WTC11 (cell line): ENCODE data around the gene TPTE2. TPM values are rescaled to one million over a fixed set of nuclear protein-coding genes. Genes with fewer than 3 reads are reported as not detected.

ENCODE experiments used
- ATAC-seq: fragments of 200-7000 bp; cut with Tn5 transposase; 2 replicates; pipeline ENCODE4 v1.10.0; 2021; ENCODE audit warnings: mild to moderate bottlenecking, moderate library complexity
- CTCF ChIA-PET: fragments of 300-600 bp; sonication (Branson Sonifier 250); formaldehyde crosslinking; loops from one replicate; lab custom pipeline; 2021; ENCODE audit warnings: antibody characterized with exemption; lab: Charles Lee
- POLR2A ChIA-PET: fragments of 350-600 bp; sonication (Branson Sonifier 250); formaldehyde crosslinking; loops from one replicate; lab custom pipeline; 2021; ENCODE audit warnings: antibody characterized with exemption; lab: Charles Lee
- DNase-seq: peaks from one replicate; pipeline ENCODE4 v3.0.0; 2021; ENCODE audit warnings: low spot score
- H3K27ac Mint-ChIP-seq: 2 replicates; pipeline ENCODE4 v1.8.0; 2021; ENCODE audit warnings: mixed read lengths
- H3K27me3 Mint-ChIP-seq: 2 replicates; pipeline ENCODE4 v1.8.0; 2021; ENCODE audit warnings: low read depth, mild to moderate bottlenecking, moderate library complexity, mixed read lengths
- H3K36me3 Mint-ChIP-seq: 2 replicates; pipeline ENCODE4 v1.8.0; 2021; ENCODE audit warnings: mixed read lengths
- H3K4me1 Mint-ChIP-seq: 2 replicates; pipeline ENCODE4 v1.8.0; 2022; ENCODE audit warnings: mixed read lengths
- H3K4me3 Mint-ChIP-seq: 2 replicates; pipeline ENCODE4 v1.8.0; 2021; ENCODE audit warnings: mild to moderate bottlenecking, moderate library complexity, mixed read lengths
- H3K9me3 Mint-ChIP-seq: 2 replicates; pipeline ENCODE4 v1.8.0; 2021; ENCODE audit warnings: mixed read lengths
- CDX4 ChIP-seq: fragments of 250-450 bp; sonication (Bioruptor Pico); IDR thresholded peaks from 2 replicates; pipeline ENCODE4 v1.9.0; 2021; ENCODE audit warnings: moderate library complexity, mild to moderate bottlenecking, inconsistent platforms, borderline replicate concordance
- CREB1 ChIP-seq: sonication (generic); formaldehyde crosslinking; IDR thresholded peaks from 2 replicates; pipeline ENCODE4 v1.8.0; 2023; ENCODE audit warnings: mild to moderate bottlenecking, missing genetic modification reagents
- CTCF ChIP-seq: fragments of 200-600 bp; IDR thresholded peaks from 2 replicates; pipeline ENCODE4 v1.8.0; 2022; ENCODE audit warnings: antibody characterized with exemption
- E2F1 ChIP-seq: sonication (generic); formaldehyde crosslinking; IDR thresholded peaks from 2 replicates; pipeline ENCODE4 v1.8.0; 2022; ENCODE audit warnings: mild to moderate bottlenecking, missing genetic modification reagents
- ERG ChIP-seq: fragments of 250-450 bp; sonication (Bioruptor Pico); IDR thresholded peaks from 2 replicates; pipeline ENCODE4 v1.8.0; 2021; ENCODE audit warnings: mild to moderate bottlenecking
- GTF2I ChIP-seq: fragments of 250-450 bp; sonication (Bioruptor Pico); conservative IDR thresholded peaks from 2 replicates; pipeline ENCODE4 v1.4.0; 2021; ENCODE audit warnings: mild to moderate bottlenecking
- HMGA2 ChIP-seq: fragments of 250-450 bp; sonication (Bioruptor Pico); IDR thresholded peaks from 2 replicates; pipeline ENCODE4 v1.4.0; 2021; ENCODE audit warnings: mild to moderate bottlenecking, moderate library complexity
- HMGXB4 ChIP-seq: sonication (generic); formaldehyde crosslinking; IDR thresholded peaks from 2 replicates; pipeline ENCODE4 v1.8.1; 2023; ENCODE audit warnings: mild to moderate bottlenecking, moderate library complexity, missing genetic modification reagents
- JAZF1 ChIP-seq: fragments of 250-450 bp; sonication (Bioruptor Pico); IDR thresholded peaks from 2 replicates; pipeline ENCODE4 v1.9.0; 2021; ENCODE audit warnings: moderate library complexity, mild to moderate bottlenecking, inconsistent platforms
- KAT7 ChIP-seq: sonication (generic); formaldehyde crosslinking; IDR thresholded peaks from 2 replicates; pipeline ENCODE4 v1.8.1; 2023; ENCODE audit warnings: missing genetic modification reagents, mild to moderate bottlenecking, borderline replicate concordance
- MXD4 ChIP-seq: fragments of 250-450 bp; sonication (Bioruptor Pico); IDR thresholded peaks from 2 replicates; pipeline ENCODE4 v1.8.0; 2021; ENCODE audit warnings: mild to moderate bottlenecking, moderate library complexity, borderline replicate concordance
- NR1H2 ChIP-seq: sonication (generic); formaldehyde crosslinking; IDR thresholded peaks from 2 replicates; pipeline ENCODE4 v1.9.0; 2021; ENCODE audit warnings: mild to moderate bottlenecking, moderate library complexity, missing genetic modification reagents
- RELA ChIP-seq: sonication (generic); formaldehyde crosslinking; IDR thresholded peaks from 2 replicates; pipeline ENCODE4 v1.8.1; 2022; ENCODE audit warnings: missing genetic modification reagents, mild to moderate bottlenecking, borderline replicate concordance
- SMAD3 ChIP-seq: sonication (generic); formaldehyde crosslinking; IDR thresholded peaks from 2 replicates; pipeline ENCODE4 v1.8.0; 2022; ENCODE audit warnings: missing genetic modification reagents, mild to moderate bottlenecking, borderline replicate concordance
- SMAD4 ChIP-seq: sonication (generic); formaldehyde crosslinking; IDR thresholded peaks from 2 replicates; pipeline ENCODE4 v1.8.0; 2022; ENCODE audit warnings: mild to moderate bottlenecking, missing genetic modification reagents
- ZNF219 ChIP-seq: sonication (generic); formaldehyde crosslinking; IDR thresholded peaks from 2 replicates; pipeline ENCODE4 v1.8.0; 2023; ENCODE audit warnings: missing genetic modification reagents, mild to moderate bottlenecking, borderline replicate concordance
- total RNA-seq: library from RNA; stranded (reverse); gene quantifications from 3 replicates; pipeline ENCODE4 v1.2.3, GENCODE V29; 2021
- TF ChIP-seq, protein P1 (sequence below): sonication (generic); formaldehyde crosslinking; IDR thresholded peaks from 2 replicates; pipeline ENCODE4 v1.8.1; 2022; ENCODE audit warnings: mild to moderate bottlenecking, missing genetic modification reagents, moderate library complexity, borderline replicate concordance
- TF ChIP-seq, protein P2 (sequence below): sonication (generic); formaldehyde crosslinking; IDR thresholded peaks from 2 replicates; pipeline ENCODE4 v1.8.0; 2022; ENCODE audit warnings: mild to moderate bottlenecking, missing genetic modification reagents
- TF ChIP-seq, protein P3 (sequence below): sonication (generic); formaldehyde crosslinking; conservative IDR thresholded peaks from 2 replicates; pipeline ENCODE4 v1.8.1; 2022; ENCODE audit warnings: mild to moderate bottlenecking, missing genetic modification reagents
- TF ChIP-seq, protein P4 (sequence below): sonication (generic); formaldehyde crosslinking; IDR thresholded peaks from 2 replicates; pipeline ENCODE4 v1.8.1; 2023; ENCODE audit warnings: mild to moderate bottlenecking, missing genetic modification reagents
- TF ChIP-seq, protein P5 (sequence below): sonication (generic); formaldehyde crosslinking; IDR thresholded peaks from 2 replicates; pipeline ENCODE4 v1.8.1; 2022; ENCODE audit warnings: mild to moderate bottlenecking, moderate library complexity, missing genetic modification reagents

Gene TPTE2
- total RNA-seq, 1 experiment from 2014 or later = not detected

- POLR2A ChIA-PET = no interaction called here
- Mint-ChIP-seq H3K27ac (no peak overlapping the region), H3K9me3 (peaks cover 78% of the 10 kb centered on the region), H3K4me1 (no peaks in the 10 kb centered on the region), H3K27me3 (peaks cover 9% of the 10 kb centered on the region), H3K4me3 (no peak overlapping the region), H3K36me3 (peaks cover 60% of the 10 kb centered on the region)
- CTCF ChIA-PET = no interaction called here
- DNase-seq (no peak), ATAC-seq (no peak)
- TF ChIP-seq SMAD4 (no peak), MXD4 (CRISPR knock-in tag) (no peak), HMGXB4 (CRISPR knock-in tag) (no peak)
These were observed 10.9 kb upstream of the TPTE2 start for GRCh38 chr13:19572280-19572679.

DNA sequence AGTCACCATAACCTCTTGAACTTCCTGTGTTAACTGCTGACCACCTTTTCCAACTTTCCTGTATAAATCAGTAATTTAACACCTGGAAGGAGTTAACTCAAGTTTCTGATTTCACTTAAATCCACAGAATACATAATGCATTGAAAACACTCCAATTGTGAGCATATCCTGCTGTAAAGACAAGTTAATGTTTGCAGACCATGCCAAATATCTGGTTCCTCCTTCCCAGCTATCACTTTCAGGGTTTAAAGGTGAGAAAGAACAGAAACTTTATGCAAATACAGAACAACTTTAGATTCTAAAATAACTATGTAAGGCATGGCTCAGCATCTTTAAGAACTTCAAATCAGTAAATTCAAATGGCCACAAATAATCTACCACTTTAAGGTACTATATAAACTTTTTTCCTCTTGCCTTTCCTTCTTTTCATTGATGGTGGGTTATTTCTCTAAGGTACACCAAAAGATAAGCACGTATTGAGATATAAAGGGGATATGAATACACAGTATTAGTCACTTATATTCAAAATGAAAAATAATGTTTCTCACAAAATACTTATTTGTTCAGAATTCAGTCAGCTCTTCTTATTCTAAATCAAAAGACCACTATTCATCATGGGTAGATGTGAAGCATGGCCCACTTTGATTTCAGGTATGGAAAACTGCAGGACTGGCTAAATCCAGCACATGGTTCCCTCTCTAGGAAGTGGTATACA, 6.6 kb upstream of the TPTE2 start:
- H3K27me3 Mint-ChIP-seq = peaks cover 9% of the 10 kb centered on the region; the same call in 1 of the 2 replicates
- ChIA-PET CTCF (no interaction called here), POLR2A (no interaction called here)
- TF ChIP-seq RELA (no peak), CTCF (no peak), E2F1 (CRISPR knock-in tag) (no peak), JAZF1 (no peak), ZNF219 (CRISPR knock-in tag) (no peak), HMGA2 (no peak), NR1H2 (CRISPR knock-in tag) (no peak), KAT7 (CRISPR knock-in tag) (no peak), SMAD3 (no peak), ERG (CRISPR knock-in tag) (no peak), GTF2I (no peak), CREB1 (CRISPR knock-in tag) (no peak), CDX4 (CRISPR knock-in tag) (no peak)
- TF ChIP-seq, protein P1, sequence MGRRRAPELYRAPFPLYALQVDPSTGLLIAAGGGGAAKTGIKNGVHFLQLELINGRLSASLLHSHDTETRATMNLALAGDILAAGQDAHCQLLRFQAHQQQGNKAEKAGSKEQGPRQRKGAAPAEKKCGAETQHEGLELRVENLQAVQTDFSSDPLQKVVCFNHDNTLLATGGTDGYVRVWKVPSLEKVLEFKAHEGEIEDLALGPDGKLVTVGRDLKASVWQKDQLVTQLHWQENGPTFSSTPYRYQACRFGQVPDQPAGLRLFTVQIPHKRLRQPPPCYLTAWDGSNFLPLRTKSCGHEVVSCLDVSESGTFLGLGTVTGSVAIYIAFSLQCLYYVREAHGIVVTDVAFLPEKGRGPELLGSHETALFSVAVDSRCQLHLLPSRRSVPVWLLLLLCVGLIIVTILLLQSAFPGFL (CRISPR knock-in tag) = no peak
- TF ChIP-seq, protein P2, sequence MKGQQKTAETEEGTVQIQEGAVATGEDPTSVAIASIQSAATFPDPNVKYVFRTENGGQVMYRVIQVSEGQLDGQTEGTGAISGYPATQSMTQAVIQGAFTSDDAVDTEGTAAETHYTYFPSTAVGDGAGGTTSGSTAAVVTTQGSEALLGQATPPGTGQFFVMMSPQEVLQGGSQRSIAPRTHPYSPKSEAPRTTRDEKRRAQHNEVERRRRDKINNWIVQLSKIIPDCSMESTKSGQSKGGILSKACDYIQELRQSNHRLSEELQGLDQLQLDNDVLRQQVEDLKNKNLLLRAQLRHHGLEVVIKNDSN (CRISPR knock-in tag) = no peak
- TF ChIP-seq, protein P3, sequence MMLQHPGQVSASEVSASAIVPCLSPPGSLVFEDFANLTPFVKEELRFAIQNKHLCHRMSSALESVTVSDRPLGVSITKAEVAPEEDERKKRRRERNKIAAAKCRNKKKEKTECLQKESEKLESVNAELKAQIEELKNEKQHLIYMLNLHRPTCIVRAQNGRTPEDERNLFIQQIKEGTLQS (CRISPR knock-in tag) = no peak
- TF ChIP-seq, protein P4, sequence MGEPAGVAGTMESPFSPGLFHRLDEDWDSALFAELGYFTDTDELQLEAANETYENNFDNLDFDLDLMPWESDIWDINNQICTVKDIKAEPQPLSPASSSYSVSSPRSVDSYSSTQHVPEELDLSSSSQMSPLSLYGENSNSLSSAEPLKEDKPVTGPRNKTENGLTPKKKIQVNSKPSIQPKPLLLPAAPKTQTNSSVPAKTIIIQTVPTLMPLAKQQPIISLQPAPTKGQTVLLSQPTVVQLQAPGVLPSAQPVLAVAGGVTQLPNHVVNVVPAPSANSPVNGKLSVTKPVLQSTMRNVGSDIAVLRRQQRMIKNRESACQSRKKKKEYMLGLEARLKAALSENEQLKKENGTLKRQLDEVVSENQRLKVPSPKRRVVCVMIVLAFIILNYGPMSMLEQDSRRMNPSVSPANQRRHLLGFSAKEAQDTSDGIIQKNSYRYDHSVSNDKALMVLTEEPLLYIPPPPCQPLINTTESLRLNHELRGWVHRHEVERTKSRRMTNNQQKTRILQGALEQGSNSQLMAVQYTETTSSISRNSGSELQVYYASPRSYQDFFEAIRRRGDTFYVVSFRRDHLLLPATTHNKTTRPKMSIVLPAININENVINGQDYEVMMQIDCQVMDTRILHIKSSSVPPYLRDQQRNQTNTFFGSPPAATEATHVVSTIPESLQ (CRISPR knock-in tag) = no peak
- TF ChIP-seq, protein P5, sequence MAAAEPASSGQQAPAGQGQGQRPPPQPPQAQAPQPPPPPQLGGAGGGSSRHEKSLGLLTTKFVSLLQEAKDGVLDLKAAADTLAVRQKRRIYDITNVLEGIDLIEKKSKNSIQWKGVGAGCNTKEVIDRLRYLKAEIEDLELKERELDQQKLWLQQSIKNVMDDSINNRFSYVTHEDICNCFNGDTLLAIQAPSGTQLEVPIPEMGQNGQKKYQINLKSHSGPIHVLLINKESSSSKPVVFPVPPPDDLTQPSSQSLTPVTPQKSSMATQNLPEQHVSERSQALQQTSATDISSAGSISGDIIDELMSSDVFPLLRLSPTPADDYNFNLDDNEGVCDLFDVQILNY (CRISPR knock-in tag) = no peak
- peaks cover 55% of the 10 kb centered on the region for H3K9me3 Mint-ChIP-seq
- H3K27ac Mint-ChIP-seq = no peak overlapping the region
- DNase-seq (no peak), ATAC-seq (no peak)
- H3K36me3 Mint-ChIP-seq = peaks cover 36% of the 10 kb centered on the region
- H3K4me1 Mint-ChIP-seq = no peaks in the 10 kb centered on the region
- H3K4me3 Mint-ChIP-seq = no peak overlapping the region
